OCI-LY3 (cell line): ENCODE results near the gene SPSB1.

Experiments
- CTCF ChIP-seq: fragments of 200-600, 300-600 bp; sonication (generic); IDR thresholded peaks from 2 replicates; pipeline ENCODE4 v1.5.1; 2014; ENCODE audit warnings: antibody characterized with exemption, low read length, low read depth
- EZH2phosphoT487 ChIP-seq: fragments of 200-600 bp; shearing (Covaris generic); IDR thresholded peaks from 2 replicates; pipeline ENCODE4 v1.6.1; 2018; ENCODE audit warnings: antibody characterized with exemption, mixed run types, low read depth

DNA sequence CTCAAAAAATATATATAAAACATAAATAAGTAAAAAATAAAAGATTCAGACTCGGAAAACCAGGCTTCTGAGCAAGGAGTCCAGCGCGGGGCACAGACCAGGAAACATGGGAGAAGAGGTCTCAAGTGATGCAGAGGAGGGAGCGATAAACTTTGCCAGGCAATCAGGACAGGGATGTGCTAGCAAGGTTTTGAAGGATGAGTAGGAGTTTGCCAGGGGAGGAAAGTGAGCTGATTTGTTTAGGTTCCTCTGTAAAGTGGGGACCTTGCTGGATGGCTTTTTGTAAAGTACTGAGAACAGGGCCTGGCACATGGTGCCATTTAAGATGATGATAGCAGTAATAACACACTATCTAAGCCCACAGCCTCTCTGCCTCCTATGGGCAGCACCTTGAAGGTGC lies 86.1 kb downstream of the SPSB1 start:
- TF ChIP-seq CTCF = no peak
- TF ChIP-seq EZH2phosphoT487 = no peak
